H9 (cell line): ENCODE measurements around the gene CAMK2B. TPM values are rescaled to one million over a fixed set of nuclear protein-coding genes. Genes with fewer than 3 reads are reported as not detected.

Source experiments
- DNase-seq: peaks from one replicate; pipeline ENCODE4 v3.0.0-alpha.2; 2017
- H2AFZ ChIP-seq: one replicate; pipeline ENCODE4 v1.6.1; 2013; ENCODE audit warnings: mild to moderate bottlenecking, low read length, control low read depth, moderate library complexity
- H2AK5ac ChIP-seq: 2 replicates; pipeline ENCODE4 v1.6.1; 2013; ENCODE audit warnings: low read length, control low read depth, mixed read lengths; ENCODE audit not compliant: insufficient read length
- H2BK120ac ChIP-seq: one replicate; pipeline ENCODE4 v1.6.1; 2013; ENCODE audit warnings: low read depth, mild to moderate bottlenecking, low read length, control low read depth, inconsistent platforms; ENCODE audit not compliant: poor library complexity, severe bottlenecking
- H2BK12ac ChIP-seq: 2 replicates; pipeline ENCODE4 v1.6.1; 2013; ENCODE audit warnings: low read length, control low read depth, mixed read lengths, low read depth; ENCODE audit not compliant: insufficient read length
- H2BK15ac ChIP-seq: 2 replicates; pipeline ENCODE4 v1.6.1; 2013; ENCODE audit warnings: low read depth, low read length, control low read depth
- H2BK20ac ChIP-seq: one replicate; pipeline ENCODE4 v1.6.1; 2013; ENCODE audit warnings: low read depth, mild to moderate bottlenecking, low read length, control low read depth, inconsistent platforms; ENCODE audit not compliant: poor library complexity, severe bottlenecking
- H2BK5ac ChIP-seq: 2 replicates; pipeline ENCODE4 v1.6.1; 2013; ENCODE audit warnings: low read length, control low read depth, mixed read lengths; ENCODE audit not compliant: insufficient read length
- H3K14ac ChIP-seq: 2 replicates; pipeline ENCODE4 v1.6.1; 2013; ENCODE audit warnings: low read length, control low read depth; ENCODE audit not compliant: insufficient read depth
- H3K18ac ChIP-seq: 2 replicates; pipeline ENCODE4 v1.6.1; 2013; ENCODE audit warnings: low read depth, mild to moderate bottlenecking, mixed read lengths, low read length, control low read depth; ENCODE audit not compliant: insufficient read length
- H3K23ac ChIP-seq: 2 replicates; pipeline ENCODE4 v1.6.1; 2013; ENCODE audit warnings: low read length, control low read depth, mixed read lengths, low read depth; ENCODE audit not compliant: insufficient read length
- H3K23me2 ChIP-seq: 2 replicates; pipeline ENCODE4 v1.6.1; 2013; ENCODE audit warnings: low read depth, mild to moderate bottlenecking, mixed read lengths, low read length, control low read depth; ENCODE audit not compliant: insufficient read length, poor library complexity, severe bottlenecking
- H3K27ac ChIP-seq: 2 replicates; pipeline ENCODE4 v1.5.1; 2013; ENCODE audit warnings: low read length, control low read depth, mixed read lengths, low read depth; ENCODE audit not compliant: insufficient read length
- H3K27me3 ChIP-seq: 2 replicates; pipeline ENCODE4 v1.6.1; 2013; ENCODE audit warnings: low read length, control low read depth, inconsistent platforms; ENCODE audit not compliant: insufficient read depth
- H3K4ac ChIP-seq: 2 replicates; pipeline ENCODE4 v1.6.1; 2013; ENCODE audit warnings: low read depth, mild to moderate bottlenecking, control low read depth, inconsistent platforms, low read length, moderate library complexity
- H3K4me1 ChIP-seq: 2 replicates; pipeline ENCODE4 v1.6.1; 2013; ENCODE audit warnings: low read length, control low read depth, inconsistent platforms; ENCODE audit not compliant: insufficient read depth
- H3K4me2 ChIP-seq: 2 replicates; pipeline ENCODE4 v1.6.1; 2013; ENCODE audit warnings: low read length, control low read depth, mixed read lengths; ENCODE audit not compliant: insufficient read length, insufficient read depth
- H3K56ac ChIP-seq: 2 replicates; pipeline ENCODE4 v1.6.1; 2013; ENCODE audit warnings: low read depth, mild to moderate bottlenecking, mixed read lengths, low read length, control low read depth; ENCODE audit not compliant: insufficient read length
- H3K79me1 ChIP-seq: 2 replicates; pipeline ENCODE4 v1.6.1; 2013; ENCODE audit warnings: low read depth, mild to moderate bottlenecking, moderate library complexity, low read length, control low read depth, inconsistent platforms; ENCODE audit not compliant: insufficient read depth, poor library complexity, severe bottlenecking
- H3K79me2 ChIP-seq: 2 replicates; pipeline ENCODE4 v1.6.1; 2013; ENCODE audit warnings: low read length, control low read depth, inconsistent platforms; ENCODE audit not compliant: insufficient read depth
- H3K9ac ChIP-seq: 2 replicates; pipeline ENCODE4 v1.6.1; 2013; ENCODE audit warnings: low read length, control low read depth, mixed read lengths; ENCODE audit not compliant: insufficient read length; ENCODE audit errors: extremely low read depth
- H3K9me3 ChIP-seq: one replicate; pipeline ENCODE4 v1.6.1; 2013; ENCODE audit warnings: low read depth, low read length, inconsistent platforms; ENCODE audit not compliant: control insufficient read depth
- H3T11ph ChIP-seq: one replicate; pipeline ENCODE4 v1.6.1; 2013; ENCODE audit warnings: mild to moderate bottlenecking, low read length, control low read depth, inconsistent platforms
- H4K20me1 ChIP-seq: one replicate; pipeline ENCODE4 v1.6.1; 2013; ENCODE audit not compliant: control insufficient read depth, insufficient read length, insufficient read depth
- H4K5ac ChIP-seq: 2 replicates; pipeline ENCODE4 v1.6.1; 2013; ENCODE audit warnings: low read depth, mild to moderate bottlenecking, mixed read lengths, low read length, control low read depth; ENCODE audit not compliant: insufficient read length
- H4K8ac ChIP-seq: replicated peaks from 2 replicates; pipeline ENCODE4 v1.6.1; 2013; ENCODE audit warnings: low read length, control low read depth, mixed read lengths, low read depth; ENCODE audit not compliant: insufficient read length
- H4K91ac ChIP-seq: 2 replicates; pipeline ENCODE4 v1.6.1; 2013; ENCODE audit warnings: low read depth, mild to moderate bottlenecking, moderate library complexity, mixed read lengths, low read length, control low read depth; ENCODE audit not compliant: insufficient read length
- H3K27ac Mint-ChIP-seq, 3 experiments: 2 replicates in 2 of 3; 3 replicates in 1 of 3; pipeline ENCODE4 v1.8.0; 2020 to 2021; ENCODE audit warnings: mixed read lengths in 3 of 3, mild to moderate bottlenecking in 1 of 3, moderate library complexity in 1 of 3
- H3K27me3 Mint-ChIP-seq: 2 replicates; pipeline ENCODE4 v1.8.0; 2021; ENCODE audit warnings: low read depth, mild to moderate bottlenecking, moderate library complexity, mixed read lengths
- H3K36me3 Mint-ChIP-seq, 3 experiments: 2 replicates in 2 of 3; 3 replicates in 1 of 3; pipeline ENCODE4 v1.8.0; 2020 to 2021; ENCODE audit warnings: low read depth in 3 of 3, mixed read lengths in 3 of 3; ENCODE audit not compliant: insufficient read depth in 1 of 3
- H3K4me1 Mint-ChIP-seq, 2 experiments: 2 replicates each; pipeline ENCODE4 v1.8.0; 2020; ENCODE audit warnings: mixed read lengths in 2 of 2
- H3K4me3 Mint-ChIP-seq, 2 experiments: 2 replicates in 1 of 2; 3 replicates in 1 of 2; pipeline ENCODE4 v1.8.0; 2020 to 2021; ENCODE audit warnings: mild to moderate bottlenecking in 2 of 2, mixed read lengths in 2 of 2, moderate library complexity in 1 of 2
- H3K9me3 Mint-ChIP-seq, 2 experiments: 2 replicates in 1 of 2; 3 replicates in 1 of 2; pipeline ENCODE4 v1.8.0; 2020; ENCODE audit warnings: mild to moderate bottlenecking in 2 of 2, mixed read lengths in 2 of 2, moderate library complexity in 1 of 2
- CTCF ChIP-seq: fragments of 200-600 bp; sonication (generic); conservative IDR thresholded peaks from 3 replicates; pipeline ENCODE4 v1.8.0; 2021; ENCODE audit warnings: antibody characterized with exemption, mild to moderate bottlenecking
- WGBS: extraction: QIAGEN DNeasy Blood & Tissue Kit; methylation state at CpG from one replicate; pipeline ENCODE4 v1.1.7; 2013; ENCODE audit warnings: missing lambda C conversion rate, low lambda C conversion rate, mixed read lengths; ENCODE audit not compliant: insufficient read length; ENCODE audit errors: extremely low coverage; 5-methylcytosine and 5-hydroxymethylcytosine counted together
- total RNA-seq: library from RNA; stranded (reverse); gene quantifications from 2 replicates; pipeline ENCODE4 v1.2.1, GENCODE V29; 2021

Gene CAMK2B
- total RNA-seq, 1 experiment from 2014 or later = 0.17 TPM

DNA sequence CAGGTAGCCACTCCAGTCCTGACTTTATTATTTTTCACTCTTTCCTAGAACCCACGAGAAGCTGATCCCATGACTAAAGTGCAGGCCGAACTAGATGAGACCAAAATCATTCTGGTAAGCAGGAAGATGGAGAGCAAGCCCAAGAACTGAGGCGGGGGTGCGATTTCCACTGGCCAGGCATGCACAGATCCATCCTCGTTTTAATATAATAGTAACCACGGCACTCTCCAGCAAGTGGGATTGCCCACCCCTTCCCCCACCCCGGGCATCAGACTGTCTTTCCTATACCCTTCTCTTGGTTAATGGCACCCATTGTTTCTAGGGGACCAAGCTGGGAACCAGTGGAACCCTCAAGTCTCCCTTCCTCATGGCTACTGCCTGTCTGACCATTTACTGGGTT, 117.3 kb downstream of the CAMK2B start:
- Mint-ChIP-seq H3K4me3 (no peak overlapping the region), H3K27ac (no peak overlapping the region), H3K27me3 (no peaks in the 10 kb centered on the region), H3K9me3 (no peaks in the 10 kb centered on the region), H3K4me1 (peaks cover 0 to 6% of the 10 kb centered on the region in 2 experiments; a peak in 2 of 4 replicates), H3K36me3 (peaks cover 38 to 73% (median 72%) of the 10 kb centered on the region in 3 experiments)
- no peak overlapping the region for H3K9ac ChIP-seq
- no peak overlapping the region for H2AK5ac ChIP-seq
- H3K79me2 ChIP-seq = peaks cover 5% of the 10 kb centered on the region; the same call in 1 of the 2 replicates
- peaks cover 3% of the 10 kb centered on the region for H3K79me1 ChIP-seq
- no peak overlapping the region for H3K14ac ChIP-seq
- no peak overlapping the region for H3K56ac ChIP-seq
- H2BK20ac ChIP-seq = no peak overlapping the region
- no peak overlapping the region for H4K8ac ChIP-seq
- H4K91ac ChIP-seq = no peak overlapping the region
- H4K20me1 ChIP-seq = no peaks in the 10 kb centered on the region
- no CpG with 5 or more reads among the region's 7 CpGs for WGBS
- no peaks in the 10 kb centered on the region for H3K9me3 ChIP-seq
- H3K4ac ChIP-seq = no peak overlapping the region
- no peak overlapping the region for H3K27ac ChIP-seq
- H3K4me1 ChIP-seq = no peaks in the 10 kb centered on the region
- no peaks in the 10 kb centered on the region for H3K27me3 ChIP-seq
- H4K5ac ChIP-seq = no peak overlapping the region
- H2BK120ac ChIP-seq = no peak overlapping the region
- TF ChIP-seq CTCF = no peak
- no peaks in the 10 kb centered on the region for H3K23me2 ChIP-seq
- H2BK15ac ChIP-seq = no peak overlapping the region
- no peak overlapping the region for H3K4me2 ChIP-seq
- no peak overlapping the region for H2BK5ac ChIP-seq
- no peak overlapping the region for H3T11ph ChIP-seq
- H2BK12ac ChIP-seq = no peak overlapping the region
- DNase-seq = no peak
- no peak overlapping the region for H3K23ac ChIP-seq
- no peak overlapping the region for H2AFZ ChIP-seq
- no peak overlapping the region for H3K18ac ChIP-seq
